Activated CD8-positive, alpha-beta T cell treated with anti-CD3 and anti-CD28 coated beads, Interleukin-2, amount 10 ng/mL, durations not matched to agents 7 days and 5 days (primary cell): ENCODE measurements around the gene JADE2. TPM values are rescaled to one million over a fixed set of nuclear protein-coding genes. Genes with fewer than 3 reads are reported as not detected.

ENCODE experiments used
- ATAC-seq: fragments of 150-1000 bp; cut with Tn5 transposase; one replicate; pipeline ENCODE4 v1.10.0; 2021; ENCODE audit warnings: moderate library complexity
- CTCF ChIA-PET: fragments of 350-600 bp; sonication (Branson Sonifier 250); formaldehyde crosslinking; loops from one replicate; lab custom pipeline; 2021; ENCODE audit warnings: antibody characterized with exemption; lab: Charles Lee
- POLR2A ChIA-PET: fragments of 350-600 bp; sonication (Branson Sonifier 250); formaldehyde crosslinking; loops from one replicate; lab custom pipeline; 2021; ENCODE audit warnings: antibody characterized with exemption; lab: Charles Lee
- DNase-seq: peaks from one replicate; pipeline ENCODE4 v3.0.0-alpha.2; 2020
- H3K27ac Mint-ChIP-seq: one replicate; pipeline ENCODE4 v1.8.0; 2021; ENCODE audit warnings: mild to moderate bottlenecking, mixed read lengths
- H3K27me3 Mint-ChIP-seq: one replicate; pipeline ENCODE4 v1.8.0; 2021; ENCODE audit warnings: low read depth, mixed read lengths
- H3K36me3 Mint-ChIP-seq: one replicate; pipeline ENCODE4 v1.8.0; 2021; ENCODE audit warnings: low read depth, mixed read lengths
- H3K4me1 Mint-ChIP-seq: one replicate; pipeline ENCODE4 v1.8.0; 2021; ENCODE audit warnings: low read depth, mixed read lengths
- H3K4me3 Mint-ChIP-seq: one replicate; pipeline ENCODE4 v1.8.0; 2021; ENCODE audit warnings: mild to moderate bottlenecking, mixed read lengths
- H3K9me3 Mint-ChIP-seq: one replicate; pipeline ENCODE4 v1.8.0; 2022; ENCODE audit warnings: mixed read lengths; ENCODE audit not compliant: insufficient read depth
- total RNA-seq, 2 experiments: library from RNA; stranded (reverse); gene quantifications; one replicate each; pipeline ENCODE4 v1.2.3, GENCODE V29; 2021

JADE2 gene
- total RNA-seq, 2 experiments from 2014 or later = 79.9 to 86.0 TPM

DNA sequence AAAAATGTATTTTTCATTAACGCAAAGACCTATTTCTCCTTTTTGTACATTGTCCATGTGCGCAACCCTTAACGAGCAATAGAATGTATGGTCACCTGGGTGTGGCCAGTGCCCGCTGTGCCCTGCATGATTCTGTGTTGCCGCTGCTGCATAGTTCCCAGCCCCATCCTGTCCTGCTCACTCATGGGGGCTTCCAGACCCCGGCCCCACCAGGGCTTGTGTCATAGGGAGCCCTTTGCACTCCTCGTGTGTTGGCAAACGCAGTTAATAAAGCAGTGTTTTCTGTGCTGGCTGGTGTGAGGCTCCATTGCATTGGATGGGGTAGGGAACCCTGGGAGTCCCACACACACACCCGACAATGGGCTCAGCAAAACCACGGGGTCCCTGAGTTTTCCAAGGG, 57.5 kb downstream of the JADE2 start:
- ATAC-seq = no peak
- Mint-ChIP-seq H3K27ac (no peak overlapping the region), H3K36me3 (peaks cover 16% of the 10 kb centered on the region), H3K27me3 (no peaks in the 10 kb centered on the region), H3K4me1 (peaks cover 8% of the 10 kb centered on the region), H3K4me3 (no peak overlapping the region), H3K9me3 (no peaks in the 10 kb centered on the region)
- ChIA-PET POLR2A (no interaction called here), CTCF (interaction anchor here (0.8 kb wide), 1 partner anchor 282 kb away, joined by 3 read pairs; no protein-coding TSS in a partner anchor)
- no peak for DNase-seq

DNA sequence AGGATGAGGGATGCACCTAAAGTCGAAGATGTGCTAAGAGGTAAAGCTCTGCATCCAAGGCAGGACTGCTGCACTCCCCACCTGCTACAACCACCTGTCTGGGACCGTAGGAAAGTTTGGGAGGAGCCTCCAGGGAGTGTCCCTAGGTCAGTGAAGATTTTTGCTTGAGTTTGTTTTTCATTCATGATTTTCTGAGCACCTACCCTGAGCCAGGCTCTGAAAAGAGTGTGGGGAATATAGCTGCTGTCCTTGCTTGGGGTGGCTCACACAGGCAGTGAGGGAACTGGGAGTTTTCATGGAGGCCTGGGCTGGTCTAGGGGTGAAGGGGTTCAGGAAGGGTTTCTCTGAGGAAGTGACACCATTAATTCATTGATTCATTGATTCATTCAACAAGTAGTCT, 58.3 kb downstream of the JADE2 start:
- peaks cover 9% of the 10 kb centered on the region for H3K36me3 Mint-ChIP-seq
- DNase-seq (no peak), ATAC-seq (no peak)
- H3K9me3 Mint-ChIP-seq = no peaks in the 10 kb centered on the region
- no peak overlapping the region for H3K4me3 Mint-ChIP-seq
- H3K27ac Mint-ChIP-seq = no peak overlapping the region
- CTCF ChIA-PET = interaction anchor here (0.8 to 1.0 kb wide), 2 partner anchors 76 to 282 kb away, joined by 3 read pairs; no protein-coding TSS in a partner anchor
- POLR2A ChIA-PET = no interaction called here
- H3K4me1 Mint-ChIP-seq = peaks cover 8% of the 10 kb centered on the region
- no peaks in the 10 kb centered on the region for H3K27me3 Mint-ChIP-seq

DNA sequence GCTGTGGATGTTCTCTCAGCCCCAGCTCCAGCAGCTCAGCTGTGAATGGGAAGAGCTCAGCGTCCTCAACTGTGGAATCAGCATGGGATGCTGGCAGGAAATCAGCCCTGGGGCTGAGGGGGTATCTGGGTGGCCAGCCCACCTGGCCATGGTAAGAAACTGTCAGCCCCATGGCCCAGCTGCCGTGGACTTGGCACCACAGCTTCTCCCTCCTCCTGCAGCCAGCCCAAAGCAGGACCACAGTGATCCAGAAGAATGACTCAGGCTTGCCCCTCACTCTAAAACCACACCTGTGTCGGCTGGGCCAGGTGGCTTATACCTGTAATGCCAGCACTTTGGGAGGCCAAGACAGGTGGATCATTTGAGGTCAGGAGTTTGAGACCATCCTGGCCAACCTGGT, 59.2 kb downstream of the JADE2 start:
- Mint-ChIP-seq H3K27me3 (no peaks in the 10 kb centered on the region), H3K4me3 (no peak overlapping the region)

DNA sequence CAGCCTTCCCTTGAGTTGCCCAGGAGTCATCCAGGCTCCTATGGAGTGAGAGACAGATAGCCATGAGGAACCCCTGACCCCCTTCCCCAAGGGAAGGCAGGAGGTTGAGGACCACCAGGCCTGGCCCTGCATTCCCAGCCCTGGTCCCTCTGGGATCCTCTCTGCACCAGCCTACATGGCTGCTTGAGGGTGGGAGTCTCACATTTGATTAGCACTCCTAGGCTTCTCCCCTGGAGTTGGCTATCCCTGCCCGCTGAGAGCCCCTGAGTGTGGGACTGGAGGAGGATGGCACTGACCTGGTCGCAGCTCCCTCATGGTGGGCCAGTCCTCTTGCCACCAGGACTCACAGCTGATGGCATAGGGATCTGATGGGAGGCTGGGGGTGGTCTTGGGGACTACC, 60.5 kb downstream of the JADE2 start:
- Mint-ChIP-seq H3K36me3 (no peaks in the 10 kb centered on the region), H3K4me3 (no peak overlapping the region), H3K27me3 (no peaks in the 10 kb centered on the region), H3K9me3 (no peaks in the 10 kb centered on the region), H3K27ac (no peak overlapping the region), H3K4me1 (peaks cover 8% of the 10 kb centered on the region)
- ChIA-PET CTCF (interaction anchor here (1.5 to 4.1 kb wide), 8 partner anchors 8 to 360 kb away, joined by 4 to 76 read pairs (median 18); partner anchors contain the start of genes JADE2 and PPP2CA), POLR2A (interaction anchor here (0.7 kb wide), 1 partner anchor 177 kb away, joined by 5 read pairs; no protein-coding TSS in a partner anchor)
- ATAC-seq (no peak), DNase-seq (no peak)

More for the DNA sequence above, 59.2 kb downstream of the JADE2 start:
- Mint-ChIP-seq H3K36me3 (peaks cover 3% of the 10 kb centered on the region), H3K9me3 (no peaks in the 10 kb centered on the region), H3K27ac (no peak overlapping the region), H3K4me1 (peaks cover 8% of the 10 kb centered on the region)
- DNase-seq (no peak), ATAC-seq (no peak)
- POLR2A ChIA-PET = no interaction called here
- CTCF ChIA-PET = interaction anchor here (1.0 to 4.1 kb wide), 2 partner anchors 76 to 281 kb away, joined by 3 to 39 read pairs; no protein-coding TSS in a partner anchor

DNA sequence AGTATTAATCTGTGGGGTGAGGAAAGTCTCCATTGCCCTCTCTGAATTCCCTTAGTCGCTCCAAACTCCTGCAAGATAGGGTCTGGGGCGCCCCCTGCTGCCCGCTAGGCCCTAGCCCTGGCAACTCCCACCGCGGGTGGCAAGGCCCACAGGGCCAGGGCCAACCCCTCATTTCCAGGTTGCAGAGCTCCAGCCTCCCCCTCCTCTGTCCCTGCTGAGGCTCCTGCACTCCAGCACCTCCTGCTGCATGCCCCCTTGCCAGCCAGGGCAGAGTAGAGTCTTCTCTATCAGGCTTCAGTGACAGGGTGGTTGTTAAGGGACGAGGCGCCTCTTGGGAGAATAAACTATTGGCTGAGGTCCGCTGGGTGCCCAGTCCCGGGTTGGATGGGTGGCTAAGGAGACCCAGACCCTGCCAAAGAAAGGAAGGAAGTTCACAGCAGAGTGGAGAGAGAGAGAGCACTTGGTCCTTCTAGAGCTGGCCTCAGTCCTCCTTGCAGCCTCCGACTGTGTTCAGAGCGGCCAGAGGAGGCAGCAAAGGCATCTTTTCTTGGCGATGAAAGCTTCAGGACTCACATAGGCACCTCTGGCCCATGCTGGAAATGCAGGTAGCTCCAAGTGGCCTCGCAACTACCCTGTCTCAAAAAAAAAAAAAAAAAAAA, 61.5 kb downstream of the JADE2 start:
- POLR2A ChIA-PET = interaction anchor here (1.0 kb wide), 1 partner anchor 173 kb away, joined by 3 read pairs; no protein-coding TSS in a partner anchor
- Mint-ChIP-seq H3K27ac (peak overlapping the region; percentile 62), H3K36me3 (no peaks in the 10 kb centered on the region), H3K4me1 (peaks cover 17% of the 10 kb centered on the region), H3K27me3 (no peaks in the 10 kb centered on the region), H3K9me3 (no peaks in the 10 kb centered on the region), H3K4me3 (no peak overlapping the region)
- ATAC-seq (peak; percentile 95), DNase-seq (peak; percentile 88)
- CTCF ChIA-PET = interaction anchor here (0.6 to 4.1 kb wide), 121 partner anchors 9 to 1586 kb away, joined by 3 to 76 read pairs (median 4); partner anchors contain the start of genes CAMLG, CDKN2AIPNL, JADE2 and PPP2CA

DNA sequence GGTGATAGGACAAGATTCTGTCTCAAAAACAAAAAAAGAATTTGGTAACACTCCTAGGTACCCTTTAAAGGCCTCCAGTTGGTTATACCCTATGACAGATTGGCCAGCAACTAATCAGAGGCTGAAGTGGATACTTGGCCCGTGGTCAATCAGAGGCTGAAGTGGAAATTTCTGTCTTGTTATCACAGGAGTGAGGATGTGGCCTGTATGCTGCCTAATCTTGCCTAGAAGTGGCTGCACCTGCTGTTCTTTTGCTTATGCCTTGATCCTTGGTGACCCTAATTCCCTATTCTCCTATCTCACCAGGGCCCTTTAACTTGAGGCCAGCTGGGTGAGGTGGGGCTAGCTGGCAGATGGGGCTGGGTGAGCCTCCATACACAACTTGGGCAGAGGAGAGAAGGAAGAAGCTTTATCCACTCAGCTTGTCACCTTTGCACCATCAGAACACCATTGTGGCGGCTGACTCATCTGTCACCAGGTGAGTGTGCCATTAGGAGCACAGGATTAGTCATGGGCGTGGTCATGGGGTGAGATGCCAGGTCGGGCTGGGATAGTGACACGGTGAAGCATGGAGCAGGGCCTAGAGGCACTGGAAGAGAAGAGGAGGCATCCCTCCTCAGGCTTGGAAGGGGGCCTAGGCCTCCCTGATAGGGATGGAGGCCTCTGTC, 65.7 kb downstream of the JADE2 start:
- Mint-ChIP-seq H3K9me3 (no peaks in the 10 kb centered on the region), H3K27me3 (no peaks in the 10 kb centered on the region), H3K36me3 (no peaks in the 10 kb centered on the region), H3K27ac (peak overlapping the region; percentile 52), H3K4me3 (no peak overlapping the region), H3K4me1 (peaks cover 36% of the 10 kb centered on the region)
- DNase-seq (peak; percentile 45), ATAC-seq (no peak)
- POLR2A ChIA-PET = no interaction called here
- CTCF ChIA-PET = interaction anchor here (0.9 to 1.6 kb wide), 2 partner anchors 11 to 13 kb away, joined by 5 to 6 read pairs; no protein-coding TSS in a partner anchor

DNA sequence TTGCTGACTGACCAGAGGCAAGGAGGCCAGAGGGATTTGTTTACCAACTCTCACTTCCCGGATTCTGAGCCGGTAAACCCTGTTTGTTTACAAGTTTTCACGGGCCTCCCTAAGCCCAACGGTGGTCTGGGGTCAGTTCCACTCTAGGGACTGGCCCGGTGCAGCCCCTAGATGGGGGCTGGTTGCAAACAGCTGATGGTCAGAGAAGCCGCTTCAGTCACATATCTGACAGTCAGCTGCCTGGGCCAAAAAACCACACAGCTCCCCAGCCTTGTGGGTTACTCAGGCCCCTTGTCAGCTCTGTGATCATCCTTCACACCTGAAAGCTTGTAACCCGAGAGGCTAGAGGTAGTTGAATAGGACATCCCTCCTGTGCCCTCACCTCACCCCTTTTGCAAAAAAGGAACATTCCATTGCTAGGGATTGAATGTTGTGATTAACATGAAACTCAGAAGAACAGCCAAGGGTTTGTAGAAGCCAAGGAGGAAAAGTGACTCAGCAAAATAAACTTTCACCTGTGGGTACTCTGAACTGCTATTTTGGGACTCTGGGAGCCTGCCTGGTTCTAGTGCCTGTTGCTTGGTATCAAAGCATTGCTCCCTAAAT, 66.8 kb downstream of the JADE2 start:
- ATAC-seq (no peak), DNase-seq (no peak)
- Mint-ChIP-seq H3K9me3 (no peaks in the 10 kb centered on the region), H3K27ac (peak overlapping the region; percentile 68), H3K4me1 (peaks cover 28% of the 10 kb centered on the region), H3K4me3 (no peak overlapping the region), H3K36me3 (no peaks in the 10 kb centered on the region), H3K27me3 (no peaks in the 10 kb centered on the region)
- CTCF ChIA-PET = interaction anchor here (0.9 to 1.6 kb wide), 4 partner anchors 10 to 313 kb away, joined by 3 to 6 read pairs (median 4); partner anchors contain the start of gene PCBD2
- POLR2A ChIA-PET = interaction anchor here (0.7 to 1.5 kb wide), 2 partner anchors 17 to 57 kb away, joined by 3 to 4 read pairs; no protein-coding TSS in a partner anchor

DNA sequence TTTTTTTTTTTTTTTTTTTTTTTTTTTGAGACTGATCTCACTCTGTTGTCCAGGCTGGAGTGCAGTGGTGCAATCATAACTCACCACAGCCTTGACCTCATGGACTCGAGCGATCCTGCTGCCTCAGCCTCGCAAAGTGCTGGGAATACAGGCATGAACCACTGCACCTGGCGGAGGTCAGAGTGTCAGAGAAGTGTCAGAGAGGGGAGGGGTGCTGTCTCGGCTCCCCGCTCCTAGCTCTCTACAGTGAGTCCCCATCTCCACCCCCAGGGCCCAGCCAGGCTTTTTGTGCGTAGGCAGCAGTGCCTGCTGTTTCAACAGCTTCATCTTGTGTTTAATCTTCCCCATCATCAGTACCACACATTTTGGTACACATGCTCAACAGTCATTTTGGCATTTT, 68.9 kb downstream of the JADE2 start:
- no peak overlapping the region for H3K4me3 Mint-ChIP-seq
- peaks cover 28% of the 10 kb centered on the region for H3K4me1 Mint-ChIP-seq
- no peak overlapping the region for H3K27ac Mint-ChIP-seq
- ATAC-seq = no peak
- CTCF ChIA-PET = interaction anchor here (0.7 to 1.7 kb wide), 4 partner anchors 12 to 145 kb away, joined by 3 to 4 read pairs (median 3); no protein-coding TSS in a partner anchor
- no peak for DNase-seq
- POLR2A ChIA-PET = interaction anchor here (0.7 to 0.9 kb wide), 2 partner anchors 158 to 222 kb away, joined by 3 read pairs; partner anchors contain the start of gene UBE2B
- H3K36me3 Mint-ChIP-seq = no peaks in the 10 kb centered on the region
- H3K9me3 Mint-ChIP-seq = no peaks in the 10 kb centered on the region
- no peaks in the 10 kb centered on the region for H3K27me3 Mint-ChIP-seq

DNA sequence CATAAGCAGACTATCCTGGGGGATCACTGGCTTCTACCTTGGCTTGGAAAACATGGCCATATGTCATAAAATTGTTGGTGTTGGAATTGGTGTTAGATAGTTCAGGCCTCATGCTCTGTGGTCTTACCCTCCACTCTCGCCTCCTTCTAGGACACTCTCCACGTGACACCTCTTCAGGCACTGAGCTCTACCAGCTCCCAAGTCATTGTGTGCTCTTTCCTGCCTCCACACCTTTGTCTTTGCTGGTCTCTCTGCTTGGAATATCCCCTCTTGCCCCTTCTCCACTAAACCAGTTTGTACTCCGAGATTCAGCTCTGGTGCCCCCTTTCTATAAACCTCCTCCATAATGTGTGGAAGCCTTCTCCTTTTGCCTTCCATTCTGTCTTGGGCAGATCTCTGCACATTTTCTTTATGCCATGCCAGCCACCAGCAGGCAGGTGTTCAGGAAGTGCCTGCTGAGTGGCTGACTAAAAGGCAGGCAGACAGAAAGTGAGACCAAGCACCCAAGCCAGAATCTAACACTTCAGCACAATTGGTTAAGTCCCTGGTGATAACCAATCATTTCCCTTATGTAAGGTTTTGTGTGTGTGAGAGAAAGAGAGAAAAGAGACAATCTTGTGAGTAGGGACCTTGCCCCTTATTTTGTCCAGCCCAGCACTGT, 69.5 kb downstream of the JADE2 start:
- ChIA-PET CTCF (interaction anchor here (0.7 to 4.1 kb wide), 5 partner anchors 8 to 145 kb away, joined by 3 to 37 read pairs (median 3); no protein-coding TSS in a partner anchor), POLR2A (interaction anchor here (0.6 to 1.0 kb wide), 4 partner anchors 11 to 357 kb away, joined by 3 read pairs; partner anchors contain the start of gene UBE2B)
- H3K27me3 Mint-ChIP-seq = no peaks in the 10 kb centered on the region
- DNase-seq (no peak), ATAC-seq (peak; percentile 48)
- no peaks in the 10 kb centered on the region for H3K9me3 Mint-ChIP-seq
- H3K4me1 Mint-ChIP-seq = peaks cover 28% of the 10 kb centered on the region
- no peak overlapping the region for H3K4me3 Mint-ChIP-seq
- peak overlapping the region; percentile 3 for H3K27ac Mint-ChIP-seq
- no peaks in the 10 kb centered on the region for H3K36me3 Mint-ChIP-seq

DNA sequence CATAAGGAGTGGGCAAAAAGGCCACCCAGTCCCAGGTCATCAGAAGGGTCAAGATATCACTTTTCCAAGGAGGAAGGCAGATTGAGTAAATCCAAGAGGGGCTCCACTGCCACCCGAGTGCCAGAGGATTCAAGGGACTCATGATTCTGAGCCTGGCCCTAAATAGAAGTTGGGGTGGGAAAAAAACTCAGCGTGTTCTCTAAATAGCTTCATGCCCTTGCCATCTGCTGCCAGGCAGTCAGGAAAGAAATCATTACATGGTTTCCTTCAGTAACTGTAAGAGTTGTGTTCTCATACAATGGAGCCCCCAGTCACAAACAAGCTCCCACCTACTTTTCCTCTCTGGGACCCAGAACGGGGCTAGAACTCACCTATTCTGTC, 70.0 kb downstream of the JADE2 start:
- ATAC-seq (no peak), DNase-seq (no peak)
- H3K4me1 Mint-ChIP-seq = peaks cover 28% of the 10 kb centered on the region
- H3K27me3 Mint-ChIP-seq = no peaks in the 10 kb centered on the region
- ChIA-PET CTCF (interaction anchor here (1.1 to 4.1 kb wide), 4 partner anchors 8 to 144 kb away, joined by 3 to 37 read pairs (median 4); no protein-coding TSS in a partner anchor), POLR2A (interaction anchor here (0.6 to 1.0 kb wide), 3 partner anchors 11 to 358 kb away, joined by 3 to 4 read pairs (median 3); partner anchors contain the start of gene UBE2B)
- H3K27ac Mint-ChIP-seq = peak overlapping the region; percentile 3
- H3K9me3 Mint-ChIP-seq = no peaks in the 10 kb centered on the region
- no peak overlapping the region for H3K4me3 Mint-ChIP-seq
- no peaks in the 10 kb centered on the region for H3K36me3 Mint-ChIP-seq
